ENCODE data around the gene PLEKHG4B. TPM values are rescaled to one million over a fixed set of nuclear protein-coding genes. Genes with fewer than 3 reads are reported as not detected.
"Not testable (repeated sequence)": the region's sequence is repeated elsewhere in the genome, so short reads cannot be mapped to it uniquely, and the experiment has no call there.

The PLEKHG4B gene, protein sequence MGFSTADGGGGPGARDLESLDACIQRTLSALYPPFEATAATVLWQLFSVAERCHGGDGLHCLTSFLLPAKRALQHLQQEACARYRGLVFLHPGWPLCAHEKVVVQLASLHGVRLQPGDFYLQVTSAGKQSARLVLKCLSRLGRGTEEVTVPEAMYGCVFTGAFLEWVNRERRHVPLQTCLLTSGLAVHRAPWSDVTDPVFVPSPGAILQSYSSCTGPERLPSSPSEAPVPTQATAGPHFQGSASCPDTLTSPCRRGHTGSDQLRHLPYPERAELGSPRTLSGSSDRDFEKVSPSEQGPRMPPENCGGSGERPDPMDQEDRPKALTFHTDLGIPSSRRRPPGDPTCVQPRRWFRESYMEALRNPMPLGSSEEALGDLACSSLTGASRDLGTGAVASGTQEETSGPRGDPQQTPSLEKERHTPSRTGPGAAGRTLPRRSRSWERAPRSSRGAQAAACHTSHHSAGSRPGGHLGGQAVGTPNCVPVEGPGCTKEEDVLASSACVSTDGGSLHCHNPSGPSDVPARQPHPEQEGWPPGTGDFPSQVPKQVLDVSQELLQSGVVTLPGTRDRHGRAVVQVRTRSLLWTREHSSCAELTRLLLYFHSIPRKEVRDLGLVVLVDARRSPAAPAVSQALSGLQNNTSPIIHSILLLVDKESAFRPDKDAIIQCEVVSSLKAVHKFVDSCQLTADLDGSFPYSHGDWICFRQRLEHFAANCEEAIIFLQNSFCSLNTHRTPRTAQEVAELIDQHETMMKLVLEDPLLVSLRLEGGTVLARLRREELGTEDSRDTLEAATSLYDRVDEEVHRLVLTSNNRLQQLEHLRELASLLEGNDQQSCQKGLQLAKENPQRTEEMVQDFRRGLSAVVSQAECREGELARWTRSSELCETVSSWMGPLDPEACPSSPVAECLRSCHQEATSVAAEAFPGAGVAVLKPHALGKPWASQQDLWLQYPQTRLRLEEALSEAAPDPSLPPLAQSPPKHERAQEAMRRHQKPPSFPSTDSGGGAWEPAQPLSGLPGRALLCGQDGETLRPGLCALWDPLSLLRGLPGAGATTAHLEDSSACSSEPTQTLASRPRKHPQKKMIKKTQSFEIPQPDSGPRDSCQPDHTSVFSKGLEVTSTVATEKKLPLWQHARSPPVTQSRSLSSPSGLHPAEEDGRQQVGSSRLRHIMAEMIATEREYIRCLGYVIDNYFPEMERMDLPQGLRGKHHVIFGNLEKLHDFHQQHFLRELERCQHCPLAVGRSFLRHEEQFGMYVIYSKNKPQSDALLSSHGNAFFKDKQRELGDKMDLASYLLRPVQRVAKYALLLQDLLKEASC (N-terminal part only)
- total RNA-seq (under 1 TPM in 1 of 2 donors, not detected in 1; 0.55 TPM), total RNA-seq (0 to 0.08 reads per million in 2 donors)

DNA sequence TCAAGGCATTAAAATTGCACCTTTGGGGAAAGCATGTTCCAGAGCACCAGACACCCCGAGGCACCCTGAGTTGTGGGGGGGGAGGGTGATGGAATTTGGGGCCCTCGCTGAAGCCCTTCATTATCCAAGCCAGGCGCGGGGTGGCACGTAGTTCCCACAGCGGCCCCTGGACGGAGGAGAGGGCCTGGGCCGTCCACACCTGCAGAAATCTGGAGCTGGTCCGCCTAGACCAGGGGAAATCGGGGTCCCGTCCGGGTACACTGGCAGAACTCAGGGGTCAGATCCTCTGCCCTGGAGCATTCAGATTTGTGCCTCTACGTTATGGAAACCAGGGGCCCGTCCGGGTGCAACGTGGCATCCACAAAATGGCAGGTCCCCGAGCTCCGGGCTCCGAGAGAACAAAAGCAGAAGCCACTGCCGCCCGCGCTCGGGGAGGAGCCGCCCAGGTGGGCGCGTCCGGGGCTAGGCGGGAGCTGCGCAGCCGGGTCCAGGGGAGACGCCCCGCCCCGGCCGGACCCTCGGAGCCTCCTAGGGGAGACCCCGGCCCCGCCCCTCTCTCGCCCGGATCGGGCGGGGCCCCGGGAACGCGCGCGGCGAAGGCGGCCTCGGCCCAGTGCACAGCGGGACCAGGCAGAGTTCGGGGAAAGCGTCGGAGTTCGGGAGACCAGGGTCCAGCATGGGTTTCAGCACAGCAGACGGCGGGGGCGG lies at the start of gene PLEKHG4B:
PLEKHG4B (plus strand) TSS at position 613 of the 708 bp plus-strand sequence; CDS start at position 677, 64 bp downstream.
- ATAC-seq = no peak
- peaks cover 7% of the 10 kb centered on the region for H3K36me3 Mint-ChIP-seq (ENCODE audit: low read depth)
- no peaks in the 10 kb centered on the region for H3K9me3 ChIP-seq (ENCODE audit: control insufficient read depth, low read length, poor library complexity, severe bottlenecking)
- no peak within 1 kb of the TSS for H3K27ac Mint-ChIP-seq
- peaks cover 6% of the 10 kb centered on the region for H3K4me1 Mint-ChIP-seq
- peak within 1 kb of the TSS; percentile 83 for H3K4me3 Mint-ChIP-seq
- no peak for DNase-seq
- peaks cover 74% of the 10 kb centered on the region for H3K27me3 Mint-ChIP-seq

DNA sequence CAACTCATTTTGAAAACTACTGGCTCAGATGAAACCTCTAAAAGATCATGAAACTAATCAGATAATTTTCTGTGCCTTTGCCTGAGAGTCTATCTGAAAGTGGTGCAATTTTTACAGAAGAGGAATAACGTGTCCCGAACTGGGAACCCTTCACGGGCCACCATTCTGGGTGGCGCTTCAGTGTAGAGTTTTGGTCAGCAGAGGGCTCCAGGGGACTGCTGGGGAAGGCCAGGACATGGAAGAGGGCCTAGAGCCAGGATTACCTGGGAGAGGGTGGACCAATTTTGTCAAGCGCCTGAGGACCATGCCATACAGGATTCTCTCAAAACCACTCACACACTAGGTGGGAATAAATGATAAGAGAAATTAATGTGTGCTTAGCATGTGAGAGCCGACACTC lies 49.7 kb upstream of the PLEKHG4B start:
- no peaks in the 10 kb centered on the region for H3K9me3 ChIP-seq (ENCODE audit: control insufficient read depth, low read length, poor library complexity, severe bottlenecking)
- no peak overlapping the region for H3K27ac Mint-ChIP-seq
- ATAC-seq (no peak), DNase-seq (no peak)
- H3K27me3 Mint-ChIP-seq = peaks cover 60% of the 10 kb centered on the region
- no peaks in the 10 kb centered on the region for H3K4me1 Mint-ChIP-seq
- H3K4me3 Mint-ChIP-seq = no peak overlapping the region
- H3K36me3 Mint-ChIP-seq (ENCODE audit: low read depth) = no peaks in the 10 kb centered on the region

DNA sequence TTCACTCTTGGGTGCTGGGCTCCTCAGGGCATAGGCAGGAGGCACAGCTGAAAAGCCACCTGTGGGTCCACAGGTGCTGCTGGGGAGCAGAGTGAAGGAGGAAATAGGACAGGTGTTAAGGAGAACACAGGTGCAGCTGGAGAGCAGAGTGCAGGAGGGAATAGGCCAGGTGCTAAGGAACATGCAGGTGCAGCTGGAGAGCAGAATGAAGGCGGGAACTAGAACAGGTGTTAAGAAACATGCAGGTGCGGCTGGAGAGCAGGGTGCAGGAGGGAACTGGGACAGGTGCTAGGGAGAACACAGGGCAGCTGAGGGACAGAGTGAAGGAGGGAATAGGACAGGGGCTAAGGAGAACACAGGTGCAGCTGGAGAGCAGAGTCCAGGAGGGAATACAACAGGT lies 43.8 kb upstream of the PLEKHG4B start:
- Mint-ChIP-seq H3K27ac (no peak overlapping the region), H3K4me3 (no peak overlapping the region), H3K4me1 (no peaks in the 10 kb centered on the region), H3K36me3 (ENCODE audit: low read depth) (peaks cover 5% of the 10 kb centered on the region), H3K27me3 (peaks cover 39% of the 10 kb centered on the region)
- no peaks in the 10 kb centered on the region for H3K9me3 ChIP-seq (ENCODE audit: control insufficient read depth, low read length, poor library complexity, severe bottlenecking)
- ATAC-seq = no peak
- no peak for DNase-seq

DNA sequence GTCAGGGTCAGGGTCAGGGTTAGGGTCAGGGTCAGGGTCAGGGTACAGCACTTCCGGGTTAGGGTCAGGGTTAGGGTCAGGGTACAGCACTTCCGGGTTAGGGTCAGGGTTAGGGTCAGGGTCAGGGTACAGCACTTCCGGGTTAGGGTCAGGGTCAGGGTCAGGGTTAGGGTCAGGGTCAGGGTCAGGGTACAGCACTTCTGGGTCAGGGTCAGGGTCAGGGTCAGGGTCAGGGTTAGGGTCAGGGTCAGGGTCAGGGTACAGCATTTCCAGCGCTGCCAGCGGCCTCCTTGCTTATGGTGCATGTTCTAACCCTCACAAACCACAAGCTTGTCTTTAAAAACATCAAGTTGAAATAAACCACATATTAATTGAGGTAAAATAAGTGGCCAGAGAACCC lies 42.4 kb upstream of the PLEKHG4B start:
- H3K9me3 ChIP-seq (ENCODE audit: control insufficient read depth, low read length, poor library complexity, severe bottlenecking); DNase-seq; H3K27ac Mint-ChIP-seq; H3K4me3 Mint-ChIP-seq; H3K4me1 Mint-ChIP-seq; ATAC-seq; H3K36me3 Mint-ChIP-seq (ENCODE audit: low read depth): not testable (repeated sequence)
- peaks cover 39% of the 10 kb centered on the region for H3K27me3 Mint-ChIP-seq

DNA sequence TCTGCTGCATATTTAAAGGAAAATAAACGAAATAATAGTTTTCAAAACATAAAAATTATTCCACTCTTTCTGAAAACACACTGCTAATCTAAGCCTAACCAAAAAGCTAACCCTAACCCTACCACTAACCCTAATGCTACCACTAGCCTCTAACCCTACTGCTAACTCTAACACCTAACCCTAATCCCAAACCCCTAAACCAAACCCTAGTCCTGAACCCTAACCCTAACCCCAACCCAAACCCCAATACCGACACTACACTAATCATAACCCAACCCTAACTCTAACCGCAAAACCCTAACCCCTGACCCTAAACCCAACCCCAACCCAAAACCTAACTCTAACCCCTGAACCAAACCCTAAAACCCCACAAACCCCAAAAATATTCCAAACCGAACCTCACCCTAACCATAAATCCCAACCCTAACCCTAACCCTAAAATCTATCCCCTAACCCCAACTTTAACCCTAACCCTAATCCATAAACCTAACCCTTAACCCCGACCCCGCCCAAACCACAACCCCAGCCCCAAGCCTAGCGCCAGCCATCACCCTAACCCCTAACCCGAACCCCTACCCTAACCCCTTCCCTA lies 41.9 kb upstream of the PLEKHG4B start:
- no peak overlapping the region for H3K4me3 Mint-ChIP-seq
- no peak for DNase-seq
- H3K9me3 ChIP-seq (ENCODE audit: control insufficient read depth, low read length, poor library complexity, severe bottlenecking) = no peaks in the 10 kb centered on the region
- H3K27ac Mint-ChIP-seq = no peak overlapping the region
- peaks cover 5% of the 10 kb centered on the region for H3K36me3 Mint-ChIP-seq (ENCODE audit: low read depth)
- H3K4me1 Mint-ChIP-seq = no peaks in the 10 kb centered on the region
- H3K27me3 Mint-ChIP-seq = peaks cover 44% of the 10 kb centered on the region
- no peak for ATAC-seq

DNA sequence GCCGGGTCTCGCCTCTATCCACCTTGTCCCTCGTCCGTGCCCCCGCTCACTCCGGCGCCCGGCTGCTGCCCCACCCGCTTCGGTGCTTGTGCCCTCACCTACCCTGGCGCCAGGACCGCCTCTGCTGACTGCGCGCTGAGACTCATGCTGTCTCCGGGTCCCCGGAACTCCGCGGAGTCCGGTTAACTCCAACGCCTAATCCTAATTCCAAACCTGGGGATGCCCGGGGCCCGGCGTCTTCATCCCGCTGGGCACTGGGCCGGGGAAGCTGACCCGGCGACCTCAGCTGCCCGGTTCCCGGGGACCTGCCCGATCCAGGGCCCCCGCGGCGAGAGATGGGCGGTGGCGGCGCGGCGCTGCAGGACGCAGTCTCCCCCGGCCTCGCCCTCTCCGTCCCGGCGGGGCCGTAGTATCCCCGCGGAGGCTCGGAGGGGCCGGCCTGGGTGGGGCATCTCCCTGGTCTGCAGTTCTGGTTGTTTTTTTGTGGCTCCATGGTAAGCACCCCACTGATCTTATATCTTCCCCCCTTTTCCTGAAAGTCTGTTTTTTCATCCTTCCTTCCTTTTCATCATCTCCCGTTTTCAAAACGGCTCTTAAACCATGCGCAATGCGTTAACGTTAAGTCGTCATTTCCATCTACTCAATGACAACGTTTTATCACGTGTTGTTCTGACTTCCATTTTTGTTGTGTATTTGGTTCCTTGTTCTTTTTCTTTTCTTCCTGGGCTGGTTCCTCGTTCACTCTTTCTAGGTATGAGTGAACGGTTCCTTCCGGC lies 41.1 kb upstream of the PLEKHG4B start:
- no peak overlapping the region for H3K4me3 Mint-ChIP-seq
- H3K36me3 Mint-ChIP-seq (ENCODE audit: low read depth) = peaks cover 5% of the 10 kb centered on the region
- DNase-seq = no peak
- peaks cover 42% of the 10 kb centered on the region for H3K27me3 Mint-ChIP-seq
- no peak for ATAC-seq
- no peaks in the 10 kb centered on the region for H3K9me3 ChIP-seq (ENCODE audit: control insufficient read depth, low read length, poor library complexity, severe bottlenecking)
- no peak overlapping the region for H3K27ac Mint-ChIP-seq
- H3K4me1 Mint-ChIP-seq = no peaks in the 10 kb centered on the region

DNA sequence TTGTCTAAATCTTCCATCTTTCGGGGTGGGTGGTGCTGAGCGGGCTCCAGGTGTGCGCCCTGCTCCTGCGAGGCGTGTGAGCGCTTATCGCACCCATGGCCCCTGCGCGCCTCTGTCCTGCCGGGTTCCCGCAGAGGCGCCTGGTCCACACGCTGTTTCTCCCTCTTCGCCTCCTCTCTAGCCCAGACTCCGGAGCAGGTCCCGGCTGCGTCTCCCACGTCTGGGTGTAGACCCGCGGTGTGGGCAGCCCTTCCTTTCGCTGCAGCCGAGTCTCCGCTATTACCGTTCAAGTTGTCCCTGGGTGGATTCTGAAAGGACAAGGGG lies 40.5 kb upstream of the PLEKHG4B start:
- Mint-ChIP-seq H3K27me3 (peaks cover 37% of the 10 kb centered on the region), H3K27ac (no peak overlapping the region), H3K4me1 (no peaks in the 10 kb centered on the region), H3K36me3 (ENCODE audit: low read depth) (peaks cover 5% of the 10 kb centered on the region), H3K4me3 (no peak overlapping the region)
- no peaks in the 10 kb centered on the region for H3K9me3 ChIP-seq (ENCODE audit: control insufficient read depth, low read length, poor library complexity, severe bottlenecking)
- no peak for DNase-seq
- no peak for ATAC-seq

DNA sequence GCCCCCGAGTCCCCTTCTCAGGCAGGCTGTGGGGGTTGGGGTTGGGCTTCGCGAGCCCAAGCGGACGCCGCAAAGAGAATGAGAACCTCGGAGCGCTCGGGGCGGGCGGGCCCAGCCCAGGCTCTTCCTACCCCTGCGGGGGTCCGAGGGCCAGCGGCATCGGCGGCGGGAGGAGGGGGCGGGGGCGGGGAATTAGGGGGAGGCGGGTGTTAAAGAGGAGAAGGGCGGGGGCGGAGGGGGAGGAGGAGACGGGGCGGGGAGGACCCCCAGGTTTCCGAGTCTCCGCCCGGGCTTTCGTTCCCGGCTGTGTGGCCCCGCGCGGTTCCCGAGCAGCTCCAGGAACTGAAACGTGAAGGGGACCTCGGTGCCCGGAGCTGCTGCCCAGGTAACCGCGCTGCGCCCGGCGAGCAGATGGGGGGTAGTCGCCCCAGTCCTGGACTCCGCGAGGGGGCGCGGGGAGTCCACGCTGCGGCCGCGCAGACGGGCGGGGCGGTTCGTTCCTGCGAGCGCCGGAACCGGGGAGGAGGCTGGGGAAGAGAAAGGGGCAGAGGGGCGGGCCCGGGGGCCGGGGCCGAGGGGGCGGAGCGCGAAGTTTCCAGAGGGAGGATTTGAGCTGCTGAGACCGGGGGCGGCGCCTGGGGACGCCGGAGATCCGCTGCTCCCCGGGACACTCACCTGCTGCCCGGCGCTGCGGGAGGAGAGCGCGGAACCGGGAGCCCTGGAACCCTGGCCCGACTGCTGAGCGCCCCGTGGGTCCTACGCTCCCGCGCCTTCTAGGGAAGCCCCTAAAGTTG lies 38.4 kb upstream of the PLEKHG4B start:
- ATAC-seq (peak; percentile 46), DNase-seq (no peak)
- Mint-ChIP-seq H3K27me3 (peaks cover 23% of the 10 kb centered on the region), H3K4me3 (peak overlapping the region; percentile 60), H3K4me1 (no peaks in the 10 kb centered on the region), H3K27ac (no peak overlapping the region), H3K36me3 (ENCODE audit: low read depth) (no peaks in the 10 kb centered on the region)
- no peaks in the 10 kb centered on the region for H3K9me3 ChIP-seq (ENCODE audit: control insufficient read depth, low read length, poor library complexity, severe bottlenecking)

DNA sequence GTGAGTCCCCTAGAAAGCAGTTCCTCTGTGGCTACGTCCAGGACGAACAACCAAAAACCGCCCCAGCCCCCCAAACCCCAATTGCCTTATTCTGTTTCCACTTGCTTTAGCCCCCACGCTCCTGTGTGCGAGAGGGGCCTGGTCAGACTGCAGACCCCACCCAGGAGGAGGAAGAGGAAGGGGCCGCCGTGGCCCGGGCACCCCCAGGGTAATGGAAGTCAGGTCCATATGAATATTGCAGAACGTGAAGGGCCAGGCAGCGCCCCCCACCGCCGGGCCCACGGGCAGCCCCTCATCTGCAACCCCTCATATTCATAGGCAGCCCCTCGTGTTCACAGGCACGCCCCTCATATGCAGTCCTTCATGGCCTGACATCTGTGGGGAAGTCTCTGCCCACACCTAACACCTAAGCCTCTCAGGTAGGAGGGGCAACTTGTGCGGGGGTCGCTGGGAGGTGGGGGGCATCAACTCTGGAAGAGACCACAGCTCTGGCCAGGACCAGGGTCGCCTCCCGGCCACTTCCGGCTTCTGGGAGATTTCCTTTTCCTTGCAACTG lies 37.7 kb upstream of the PLEKHG4B start:
- Mint-ChIP-seq H3K27ac (no peak overlapping the region), H3K36me3 (ENCODE audit: low read depth) (no peaks in the 10 kb centered on the region), H3K27me3 (peaks cover 22% of the 10 kb centered on the region), H3K4me3 (peak overlapping the region; percentile 60), H3K4me1 (no peaks in the 10 kb centered on the region)
- no peak for ATAC-seq
- H3K9me3 ChIP-seq (ENCODE audit: control insufficient read depth, low read length, poor library complexity, severe bottlenecking) = peaks cover 2% of the 10 kb centered on the region
- DNase-seq = no peak

DNA sequence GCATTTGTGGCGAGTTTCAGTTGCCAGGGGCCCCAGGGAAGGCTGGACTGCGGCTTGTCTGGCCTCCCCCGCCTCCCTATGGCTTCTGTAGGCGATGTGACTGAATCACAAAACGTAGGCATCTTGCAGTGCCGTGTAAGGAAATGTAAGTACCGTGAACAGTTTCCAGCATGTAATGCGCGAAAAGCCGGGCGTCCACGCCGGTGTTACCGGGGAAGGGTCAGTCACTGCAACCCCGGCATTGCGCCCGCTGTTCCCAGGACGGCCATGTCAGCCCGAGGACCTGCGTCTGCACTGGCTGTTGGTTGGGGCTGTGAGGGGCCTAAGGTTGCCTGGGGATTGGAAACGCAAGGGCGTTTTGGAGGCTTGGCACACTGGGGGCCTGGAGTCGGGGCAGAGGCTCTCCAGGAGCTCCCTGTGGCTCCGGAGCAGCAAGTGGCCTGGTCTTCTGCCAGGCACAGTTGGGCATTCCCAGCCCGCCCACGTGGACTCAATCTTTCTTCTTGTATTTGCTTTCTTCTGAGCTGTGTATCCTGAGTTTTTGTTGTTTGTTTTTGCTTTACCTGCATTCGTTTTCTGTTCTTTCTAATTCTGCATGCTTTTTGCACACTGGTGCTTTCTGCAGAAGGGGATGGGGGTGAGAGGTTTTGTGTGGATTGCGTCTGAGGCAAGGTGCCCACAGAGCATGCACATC lies 36.9 kb upstream of the PLEKHG4B start:
- Mint-ChIP-seq H3K36me3 (ENCODE audit: low read depth) (no peaks in the 10 kb centered on the region), H3K4me1 (no peaks in the 10 kb centered on the region), H3K27ac (no peak overlapping the region), H3K27me3 (peaks cover 22% of the 10 kb centered on the region), H3K4me3 (peak overlapping the region; percentile 60)
- no peak for ATAC-seq
- H3K9me3 ChIP-seq (ENCODE audit: control insufficient read depth, low read length, poor library complexity, severe bottlenecking) = peaks cover 2% of the 10 kb centered on the region
- DNase-seq = no peak
